GM12864 (cell line): ENCODE measurements around the gene HIPK4.
"Not testable (repeated sequence)": the region's sequence is repeated elsewhere in the genome, so short reads cannot be mapped to it uniquely, and the experiment has no call there.

Experiments
- DNase-seq: peaks from one replicate; pipeline ENCODE4 v3.0.0-alpha.2; 2011; ENCODE audit warnings: low read depth
- H3K4me3 ChIP-seq: 2 replicates; pipeline ENCODE4 v1.5.1; 2011; ENCODE audit warnings: mild to moderate bottlenecking, low read depth, low read length, control low read depth
- CTCF ChIP-seq: IDR thresholded peaks from 2 replicates; pipeline ENCODE4 v1.5.1; 2011; ENCODE audit warnings: low read depth, mild to moderate bottlenecking, moderate library complexity, low read length, control low read depth, inconsistent platforms; ENCODE audit errors: missing control alignments

The HIPK4 gene

GRCh38 chr19:40337107-40337506 is 52.9 kb downstream of the HIPK4 start:
- TF ChIP-seq CTCF = no peak
- H3K4me3 ChIP-seq = no peak overlapping the region
- DNase-seq = no peak

- TF ChIP-seq CTCF = no peak
- no peak overlapping the region for H3K4me3 ChIP-seq
- no peak for DNase-seq
Measured at GRCh38 chr19:40336601-40336900, 53.4 kb downstream of the HIPK4 start.

- no peak for TF ChIP-seq CTCF
- H3K4me3 ChIP-seq = no peak overlapping the region
- no peak for DNase-seq
Measured at GRCh38 chr19:40335855-40336600, 54.0 kb downstream of the HIPK4 start.

- no peak overlapping the region for H3K4me3 ChIP-seq
- no peak for TF ChIP-seq CTCF
- DNase-seq = no peak
Measured at GRCh38 chr19:40335101-40335500, 54.9 kb downstream of the HIPK4 start.

GRCh38 chr19:40333083-40333482 is 56.9 kb downstream of the HIPK4 start:
- not testable (repeated sequence) for H3K4me3 ChIP-seq

GRCh38 chr19:40332669-40333068 is 57.3 kb downstream of the HIPK4 start:
- DNase-seq = no peak
- TF ChIP-seq CTCF = no peak
- no peak overlapping the region for H3K4me3 ChIP-seq

More at GRCh38 chr19:40333083-40333482, 56.9 kb downstream of the HIPK4 start:
- DNase-seq = not testable (repeated sequence)

GRCh38 chr19:40331052-40331451 is 58.9 kb downstream of the HIPK4 start:
- H3K4me3 ChIP-seq = no peak overlapping the region
- TF ChIP-seq CTCF = no peak
- DNase-seq = no peak
